CD4-positive, alpha-beta T cell (primary cell): ENCODE results near the gene CACNG8. TPM values are rescaled to one million over a fixed set of nuclear protein-coding genes. Genes with fewer than 3 reads are reported as not detected.
"Not testable (repeated sequence)": the region's sequence is repeated elsewhere in the genome, so short reads cannot be mapped to it uniquely, and the experiment has no call there.

Experiments
- ATAC-seq: fragments of 200-7000 bp; cut with Tn5 transposase; one replicate; pipeline ENCODE4 v1.10.0; 2022; ENCODE audit warnings: mild to moderate bottlenecking; ENCODE audit not compliant: poor library complexity
- CTCF ChIA-PET: fragments of 350-600 bp; sonication (Branson Sonifier 250); formaldehyde crosslinking; loops from one replicate; lab custom pipeline; 2021; ENCODE audit warnings: antibody characterized with exemption, inconsistent platforms; lab: Charles Lee
- POLR2A ChIA-PET: fragments of 350-600 bp; sonication (Branson Sonifier 250); formaldehyde crosslinking; loops from one replicate; lab custom pipeline; 2021; ENCODE audit warnings: antibody characterized with exemption, inconsistent platforms; lab: Charles Lee
- DNase-seq, 14 experiments: peaks; one replicate each; pipeline ENCODE4 v3.0.0-alpha.2; 2013 to 2020; ENCODE audit warnings: mixed read lengths in 2 of 14
- H3K27ac ChIP-seq, 2 donors: one replicate each; pipeline versions ENCODE4 v1.5.1 to v1.7.0; 2013; ENCODE audit warnings: low read length in 2 of 2, low read depth in 1 of 2, mild to moderate bottlenecking in 1 of 2
- H3K27me3 ChIP-seq, 2 experiments: 1 replicate in 1 of 2; 2 replicates in 1 of 2; pipeline versions ENCODE4 v1.6.1 to v1.7.0; 2013; ENCODE audit warnings: low read length in 2 of 2, control low read depth in 1 of 2, mild to moderate bottlenecking in 1 of 2, moderate library complexity in 1 of 2; ENCODE audit not compliant: insufficient read depth in 2 of 2, control insufficient read depth in 1 of 2
- H3K36me3 ChIP-seq: one replicate; pipeline ENCODE4 v1.6.1; 2013; ENCODE audit warnings: low read length, control low read depth; ENCODE audit not compliant: insufficient read depth
- H3K4me1 ChIP-seq: one replicate; pipeline ENCODE4 v1.6.1; 2013; ENCODE audit warnings: low read length, control low read depth; ENCODE audit not compliant: insufficient read depth
- H3K4me3 ChIP-seq: one replicate; pipeline ENCODE4 v1.5.1; 2013; ENCODE audit warnings: mild to moderate bottlenecking, low read length, moderate library complexity
- H3K9me3 ChIP-seq, 2 experiments: 1 replicate in 1 of 2; 2 replicates in 1 of 2; pipeline versions ENCODE4 v1.6.1 to v1.7.0; 2013; ENCODE audit warnings: low read length in 2 of 2, mild to moderate bottlenecking in 2 of 2, control low read depth in 1 of 2, moderate library complexity in 1 of 2; ENCODE audit not compliant: control insufficient read depth in 1 of 2, insufficient read depth in 1 of 2
- H3K27ac Mint-ChIP-seq: one replicate; pipeline ENCODE4 v1.8.0; 2020; ENCODE audit warnings: mixed read lengths
- H3K27me3 Mint-ChIP-seq: one replicate; pipeline ENCODE4 v1.8.0; 2021; ENCODE audit warnings: mixed read lengths
- H3K36me3 Mint-ChIP-seq: one replicate; pipeline ENCODE4 v1.8.0; 2021; ENCODE audit warnings: low read depth, mixed read lengths
- H3K4me1 Mint-ChIP-seq: one replicate; pipeline ENCODE4 v1.8.0; 2021; ENCODE audit warnings: low read depth, mixed read lengths
- H3K4me3 Mint-ChIP-seq: one replicate; pipeline ENCODE4 v1.8.0; 2020; ENCODE audit warnings: mild to moderate bottlenecking, mixed read lengths
- H3K9me3 Mint-ChIP-seq: one replicate; pipeline ENCODE4 v1.8.0; 2020; ENCODE audit warnings: mixed read lengths
- intact Hi-C, 2 experiments: fragments of 100-400 bp; cut with DNase I in 1 of 2; cut with micrococcal nuclease in 1 of 2; formaldehyde crosslinking; loops; one replicate each; pipeline versions ENCODE4 v1.15.1 to v1.9.0; 2023 to 2025; cut with DNase I, micrococcal nuclease
- total RNA-seq, 174 experiments: library from RNA in 2 of 174; stranded (reverse) in 2 of 174; gene quantifications; one replicate each; pipeline ENCODE4 v1.2.3 and lab custom pipeline; 2021 to 2026
- TF ChIP-seq, protein P1 (sequence below): fragments of 200-600 bp; IDR thresholded peaks from one replicate; pipeline ENCODE4 v1.8.0; 2022; ENCODE audit warnings: antibody characterized with exemption, mild to moderate bottlenecking

The CACNG8 gene
- total RNA-seq, 2 experiments from 2014 or later = not detected

DNA sequence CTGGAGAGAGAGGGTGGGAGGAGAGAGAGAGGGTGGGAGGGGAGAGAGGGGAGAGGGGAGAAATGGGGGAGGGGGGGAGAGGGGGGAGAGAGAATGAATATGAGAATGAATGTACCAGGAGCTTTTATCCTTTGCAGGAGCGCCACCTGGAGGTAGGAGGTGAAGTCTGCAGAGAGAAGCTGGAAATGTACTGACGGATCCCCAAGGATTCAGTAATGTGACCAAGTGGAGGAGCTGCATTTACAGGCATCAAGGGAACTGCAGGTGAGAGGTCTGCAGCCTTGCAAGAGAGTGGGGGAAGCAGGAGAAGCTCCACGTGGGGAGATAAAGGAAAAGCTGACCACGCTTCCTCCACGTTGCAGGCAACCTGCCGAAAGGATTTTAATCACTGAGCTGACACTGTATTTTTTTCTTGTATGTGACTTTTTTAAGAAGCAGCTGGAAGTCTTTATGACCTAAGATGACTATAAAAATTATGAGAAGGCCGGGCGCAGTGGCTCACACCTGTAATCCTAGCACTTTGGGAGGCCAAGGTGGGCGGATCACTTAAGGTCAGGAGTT lies 67.3 kb downstream of the CACNG8 start:
- H3K9me3 Mint-ChIP-seq = no peaks in the 10 kb centered on the region
- TF ChIP-seq, protein P1, sequence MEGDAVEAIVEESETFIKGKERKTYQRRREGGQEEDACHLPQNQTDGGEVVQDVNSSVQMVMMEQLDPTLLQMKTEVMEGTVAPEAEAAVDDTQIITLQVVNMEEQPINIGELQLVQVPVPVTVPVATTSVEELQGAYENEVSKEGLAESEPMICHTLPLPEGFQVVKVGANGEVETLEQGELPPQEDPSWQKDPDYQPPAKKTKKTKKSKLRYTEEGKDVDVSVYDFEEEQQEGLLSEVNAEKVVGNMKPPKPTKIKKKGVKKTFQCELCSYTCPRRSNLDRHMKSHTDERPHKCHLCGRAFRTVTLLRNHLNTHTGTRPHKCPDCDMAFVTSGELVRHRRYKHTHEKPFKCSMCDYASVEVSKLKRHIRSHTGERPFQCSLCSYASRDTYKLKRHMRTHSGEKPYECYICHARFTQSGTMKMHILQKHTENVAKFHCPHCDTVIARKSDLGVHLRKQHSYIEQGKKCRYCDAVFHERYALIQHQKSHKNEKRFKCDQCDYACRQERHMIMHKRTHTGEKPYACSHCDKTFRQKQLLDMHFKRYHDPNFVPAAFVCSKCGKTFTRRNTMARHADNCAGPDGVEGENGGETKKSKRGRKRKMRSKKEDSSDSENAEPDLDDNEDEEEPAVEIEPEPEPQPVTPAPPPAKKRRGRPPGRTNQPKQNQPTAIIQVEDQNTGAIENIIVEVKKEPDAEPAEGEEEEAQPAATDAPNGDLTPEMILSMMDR = peak; percentile 50
- no peak overlapping the region for H3K4me3 ChIP-seq
- no peak overlapping the region for H3K27ac ChIP-seq
- intact Hi-C loops = loop anchor here (1.0 to 5.0 kb wide), 4 partner anchors 237 to 833 kb away; no protein-coding TSS in a partner anchor
- peaks cover 2% of the 10 kb centered on the region for H3K4me1 ChIP-seq
- H3K4me3 Mint-ChIP-seq = no peak overlapping the region
- POLR2A ChIA-PET = no interaction called here
- H3K4me1 Mint-ChIP-seq = no peaks in the 10 kb centered on the region
- H3K27me3 ChIP-seq = peaks cover 2 to 3% of the 10 kb centered on the region in 2 experiments
- peak; percentile 30 to 75 (median 44) for DNase-seq
- H3K9me3 ChIP-seq = no peaks in the 10 kb centered on the region
- ATAC-seq = no peak
- no peaks in the 10 kb centered on the region for H3K36me3 ChIP-seq
- CTCF ChIA-PET = interaction anchor here (0.6 to 1.7 kb wide), 5 partner anchors 9 to 237 kb away, joined by 3 to 19 read pairs (median 4); no protein-coding TSS in a partner anchor
- H3K27me3 Mint-ChIP-seq = peaks cover 41% of the 10 kb centered on the region
- no peak overlapping the region for H3K27ac Mint-ChIP-seq
- no peaks in the 10 kb centered on the region for H3K36me3 Mint-ChIP-seq

DNA sequence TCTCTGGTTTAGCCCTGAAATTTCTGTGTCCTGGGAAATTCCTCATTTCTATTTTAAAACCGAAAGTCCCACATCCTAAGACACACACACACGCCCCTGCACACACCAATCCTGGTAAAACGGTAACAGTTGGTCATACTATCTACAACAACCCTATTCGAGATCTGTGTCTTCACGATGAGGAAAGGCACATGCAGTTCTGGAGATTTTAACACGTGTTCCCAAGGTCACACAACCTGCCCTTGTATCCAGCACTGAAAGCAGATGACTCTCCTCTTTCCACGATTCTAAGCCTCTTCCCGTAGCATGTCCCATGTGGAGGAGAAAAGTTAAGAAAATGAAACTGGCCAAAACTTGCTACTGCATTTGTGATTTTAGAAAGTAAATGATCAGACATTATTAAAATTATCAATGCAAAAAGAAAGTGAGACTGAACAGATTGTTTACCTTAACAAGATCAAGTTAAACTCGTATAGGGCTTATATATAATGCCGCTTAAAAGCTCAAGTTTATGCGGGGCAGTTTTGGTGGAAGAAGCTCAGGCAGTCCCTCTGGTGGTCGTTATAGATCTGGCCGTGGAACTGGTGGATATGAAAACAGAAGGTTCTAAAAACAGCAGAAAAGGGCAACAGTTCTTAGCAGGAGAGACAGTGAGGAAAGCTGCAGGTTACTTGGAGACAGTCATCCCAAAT lies 68.3 kb downstream of the CACNG8 start:
- no peaks in the 10 kb centered on the region for H3K36me3 ChIP-seq
- Mint-ChIP-seq H3K4me1 (no peaks in the 10 kb centered on the region), H3K27me3 (peaks cover 46% of the 10 kb centered on the region), H3K27ac (no peak overlapping the region), H3K9me3 (no peaks in the 10 kb centered on the region), H3K4me3 (no peak overlapping the region), H3K36me3 (no peaks in the 10 kb centered on the region)
- no peak for DNase-seq
- TF ChIP-seq, protein P1 = no peak
- ChIA-PET POLR2A (no interaction called here), CTCF (interaction anchor here (0.7 kb wide), 1 partner anchor 238 kb away, joined by 4 read pairs; no protein-coding TSS in a partner anchor)
- H3K4me1 ChIP-seq = peaks cover 2% of the 10 kb centered on the region
- ATAC-seq = no peak
- intact Hi-C loops = loop anchor here (1.0 to 5.0 kb wide), 3 partner anchors 238 to 606 kb away; no protein-coding TSS in a partner anchor
- no peak overlapping the region for H3K4me3 ChIP-seq
- H3K9me3 ChIP-seq = no peaks in the 10 kb centered on the region
- H3K27me3 ChIP-seq = peaks cover 0 to 2% of the 10 kb centered on the region in 2 experiments
- H3K27ac ChIP-seq = no peak overlapping the region

DNA sequence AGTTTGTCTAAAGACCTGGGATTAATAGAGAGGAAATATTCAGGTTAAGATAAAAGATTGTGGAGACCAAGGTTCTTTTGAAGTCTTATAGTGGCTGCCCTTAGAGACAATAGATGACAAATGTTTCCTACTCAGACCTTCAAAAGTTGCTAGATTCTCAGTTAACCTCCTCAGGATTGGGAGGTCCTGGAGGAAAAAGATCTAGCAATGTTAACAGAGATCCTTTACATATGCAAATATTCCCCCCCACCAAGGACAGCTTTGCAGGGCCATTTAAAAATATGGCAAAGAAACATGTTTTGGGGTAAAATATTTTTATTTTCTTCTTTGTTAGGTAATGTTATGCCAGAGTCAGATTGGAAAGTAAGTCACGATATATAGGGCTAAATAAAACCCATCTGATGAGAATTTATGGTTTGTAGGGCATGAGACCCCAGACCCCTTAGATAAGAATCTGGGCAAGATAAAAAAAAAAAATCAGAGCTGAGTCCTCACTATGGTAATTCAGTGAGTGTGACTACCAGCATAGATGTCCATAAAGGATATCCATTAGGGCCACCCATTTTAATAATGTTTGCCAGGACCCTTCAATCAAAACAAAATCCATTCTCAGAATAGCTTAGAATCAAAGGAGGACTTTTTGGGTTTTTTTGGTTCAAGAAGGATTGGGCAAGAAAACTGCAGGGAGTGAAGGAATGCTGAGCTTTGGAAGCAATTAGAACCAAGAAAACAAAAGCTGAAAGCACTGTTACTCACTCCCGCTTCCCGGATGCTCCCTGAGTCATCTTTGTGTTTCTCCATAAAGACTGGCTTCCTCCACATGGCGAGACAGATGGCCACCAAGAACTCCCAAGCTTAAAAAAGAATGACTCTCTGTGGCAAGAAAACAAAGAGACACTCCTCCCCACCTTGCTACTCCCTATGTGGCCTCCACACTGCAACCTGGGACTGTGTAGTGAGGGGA lies 72.8 kb downstream of the CACNG8 start:
- Histone ChIP-seq H3K27ac (no peak overlapping the region), H3K36me3 (no peaks in the 10 kb centered on the region), H3K4me3 (no peak overlapping the region), H3K4me1 (no peaks in the 10 kb centered on the region), H3K27me3 (peaks cover under 1 to 3% of the 10 kb centered on the region in 2 experiments), H3K9me3 (peaks cover 0 to 4% of the 10 kb centered on the region in 2 experiments)
- Mint-ChIP-seq H3K27me3 (peaks cover 42% of the 10 kb centered on the region), H3K4me3 (no peak overlapping the region), H3K9me3 (no peaks in the 10 kb centered on the region), H3K27ac (no peak overlapping the region), H3K36me3 (no peaks in the 10 kb centered on the region), H3K4me1 (no peaks in the 10 kb centered on the region)
- ATAC-seq (no peak), DNase-seq (no peak)
- ChIA-PET CTCF (no interaction called here), POLR2A (interaction anchor here (0.6 kb wide), 1 partner anchor 1806 kb away, joined by 3 read pairs; no protein-coding TSS in a partner anchor)
- TF ChIP-seq, protein P1 = no peak
- intact Hi-C loops = no loop called here

DNA sequence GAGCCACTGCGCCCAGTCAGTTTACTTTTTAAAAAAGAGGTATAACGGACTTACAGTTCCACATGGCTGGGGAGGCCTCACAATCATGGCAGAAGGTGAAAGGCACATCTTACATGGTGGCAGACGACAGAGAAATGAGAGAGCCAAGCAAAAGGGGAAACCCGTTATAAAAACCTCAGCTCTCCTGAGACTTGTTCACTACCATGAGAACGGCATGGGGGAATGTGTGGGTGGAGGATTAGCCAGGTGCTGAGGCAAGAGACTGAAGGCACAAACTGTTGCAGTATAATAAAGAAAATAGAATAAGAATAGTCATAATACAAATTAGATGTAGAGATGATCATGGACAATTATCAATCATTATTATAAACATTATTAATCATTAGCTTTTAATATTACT lies 73.8 kb downstream of the CACNG8 start:
- H3K9me3 Mint-ChIP-seq, H3K36me3 Mint-ChIP-seq, POLR2A ChIA-PET, H3K4me3 ChIP-seq, H3K27ac Mint-ChIP-seq, H3K4me3 Mint-ChIP-seq, intact Hi-C loops, H3K9me3 ChIP-seq, H3K4me1 ChIP-seq, H3K4me1 Mint-ChIP-seq, H3K27me3 ChIP-seq, DNase-seq, H3K36me3 ChIP-seq, ATAC-seq, H3K27ac ChIP-seq, CTCF ChIA-PET: not testable (repeated sequence)
- H3K27me3 Mint-ChIP-seq = peaks cover 32% of the 10 kb centered on the region
